GM21529 (cell line): Measurements from ENCODE around the gene PSMF1.
A peak's percentile ranks its signal among the peaks of the same experiment; 100 is the strongest.

Source experiments
- ATAC-seq: cut with Tn5 transposase; IDR thresholded peaks from one replicate; pipeline ENCODE4 v1.9.1; 2021; ENCODE audit not compliant: unreplicated experiment

Gene PSMF1, protein sequence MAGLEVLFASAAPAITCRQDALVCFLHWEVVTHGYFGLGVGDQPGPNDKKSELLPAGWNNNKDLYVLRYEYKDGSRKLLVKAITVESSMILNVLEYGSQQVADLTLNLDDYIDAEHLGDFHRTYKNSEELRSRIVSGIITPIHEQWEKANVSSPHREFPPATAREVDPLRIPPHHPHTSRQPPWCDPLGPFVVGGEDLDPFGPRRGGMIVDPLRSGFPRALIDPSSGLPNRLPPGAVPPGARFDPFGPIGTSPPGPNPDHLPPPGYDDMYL

DNA sequence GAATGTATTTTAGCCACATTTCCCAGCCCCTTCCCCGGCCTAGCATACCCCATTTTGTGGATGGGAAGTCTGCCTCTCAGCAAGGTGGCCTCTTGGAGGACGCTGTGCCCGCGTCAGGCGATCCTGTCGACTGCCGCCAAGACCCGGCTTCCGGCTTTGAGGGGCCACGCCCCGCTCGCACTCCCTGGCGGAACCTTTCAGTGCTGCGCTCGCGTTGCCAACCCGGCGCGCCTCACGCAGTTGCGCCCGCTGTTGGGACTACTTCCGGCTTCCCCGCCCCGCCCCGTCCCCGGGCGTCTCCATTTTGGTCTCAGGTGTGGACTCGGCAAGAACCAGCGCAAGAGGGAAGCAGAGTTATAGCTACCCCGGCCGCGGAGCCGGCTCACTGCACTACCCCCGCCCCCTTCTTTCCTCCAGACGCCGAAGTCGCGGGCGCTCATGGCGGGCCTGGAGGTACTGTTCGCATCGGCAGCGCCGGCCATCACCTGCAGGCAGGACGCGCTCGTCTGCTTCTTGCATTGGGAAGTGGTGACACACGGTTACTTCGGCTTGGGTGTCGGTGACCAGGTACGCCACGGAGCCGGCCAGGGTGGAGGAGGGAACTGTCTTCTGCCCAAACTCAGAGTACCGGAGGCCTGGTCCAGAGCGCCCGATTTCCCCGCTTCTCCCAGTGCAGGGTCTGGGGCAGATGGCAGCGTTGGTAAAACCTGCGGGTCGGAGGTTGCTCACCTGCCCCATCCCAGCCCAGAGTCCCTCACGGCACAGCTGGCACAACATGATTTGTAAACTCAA, at the start of gene PSMF1:
TSS of gene PSMF1 (plus strand) at position 267 of the 792 bp plus-strand sequence. CDS start at position 439, 172 bp downstream.
- ATAC-seq: peak; percentile 96

DNA sequence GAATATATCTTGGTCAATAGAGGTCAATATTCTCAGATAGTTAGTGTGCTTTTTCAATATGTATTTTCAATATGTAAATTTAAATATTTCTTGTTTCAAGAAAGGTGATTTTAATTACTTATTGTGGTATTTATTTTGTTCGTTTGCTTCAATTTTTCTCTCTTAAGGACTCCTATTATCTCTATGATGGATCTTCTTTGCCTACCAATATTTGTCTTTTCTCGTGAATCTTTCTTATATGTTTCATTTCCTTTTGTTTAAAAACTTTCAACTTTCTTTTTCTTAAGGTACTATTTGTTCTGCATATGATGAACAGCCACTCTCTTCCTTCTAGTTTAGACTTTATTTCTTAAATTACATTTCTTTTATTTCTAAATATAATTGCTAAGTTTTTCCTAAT, 46.1 kb upstream of the PSMF1 start:
- ATAC-seq: no peak

DNA sequence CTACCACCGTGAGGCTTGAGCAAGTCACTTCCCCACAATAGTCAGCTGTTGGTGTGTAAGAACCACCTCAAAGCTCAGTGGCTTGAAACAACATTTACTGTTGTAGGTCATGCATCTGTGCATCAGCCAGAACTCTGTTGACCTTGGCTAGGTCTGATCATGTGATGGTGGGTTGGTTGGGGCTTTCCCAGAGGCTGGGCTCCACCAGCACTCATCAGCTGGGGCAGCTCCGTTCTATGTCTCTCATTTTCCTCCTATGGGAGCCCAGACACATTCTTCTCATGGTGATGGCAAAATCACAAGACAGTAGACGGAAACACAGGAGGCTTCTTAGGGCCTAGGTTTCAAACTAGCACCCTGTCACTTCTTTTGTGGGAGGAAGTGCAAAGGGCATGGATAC, 42.8 kb upstream of the PSMF1 start:
- ATAC-seq: no peak

DNA sequence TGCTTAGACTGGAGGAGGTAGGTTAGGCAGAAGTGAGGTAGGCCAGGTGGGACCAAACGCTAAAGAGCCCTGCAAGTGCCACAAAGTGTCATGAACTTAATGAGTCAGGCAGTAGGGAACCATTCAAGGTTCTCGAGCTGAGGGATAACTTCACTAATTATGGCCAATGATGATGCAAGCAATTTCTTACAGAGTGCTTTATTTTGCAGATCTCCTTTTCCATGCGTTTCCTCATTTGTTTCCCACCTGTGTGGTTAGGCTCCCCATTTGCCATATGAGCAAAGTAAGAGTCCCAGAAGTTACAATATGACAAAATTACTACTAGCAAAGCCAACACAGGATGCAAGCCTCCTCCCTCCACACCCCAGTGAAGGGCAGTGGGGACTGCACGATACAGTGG, 36.5 kb upstream of the PSMF1 start:
- no peak for ATAC-seq

DNA sequence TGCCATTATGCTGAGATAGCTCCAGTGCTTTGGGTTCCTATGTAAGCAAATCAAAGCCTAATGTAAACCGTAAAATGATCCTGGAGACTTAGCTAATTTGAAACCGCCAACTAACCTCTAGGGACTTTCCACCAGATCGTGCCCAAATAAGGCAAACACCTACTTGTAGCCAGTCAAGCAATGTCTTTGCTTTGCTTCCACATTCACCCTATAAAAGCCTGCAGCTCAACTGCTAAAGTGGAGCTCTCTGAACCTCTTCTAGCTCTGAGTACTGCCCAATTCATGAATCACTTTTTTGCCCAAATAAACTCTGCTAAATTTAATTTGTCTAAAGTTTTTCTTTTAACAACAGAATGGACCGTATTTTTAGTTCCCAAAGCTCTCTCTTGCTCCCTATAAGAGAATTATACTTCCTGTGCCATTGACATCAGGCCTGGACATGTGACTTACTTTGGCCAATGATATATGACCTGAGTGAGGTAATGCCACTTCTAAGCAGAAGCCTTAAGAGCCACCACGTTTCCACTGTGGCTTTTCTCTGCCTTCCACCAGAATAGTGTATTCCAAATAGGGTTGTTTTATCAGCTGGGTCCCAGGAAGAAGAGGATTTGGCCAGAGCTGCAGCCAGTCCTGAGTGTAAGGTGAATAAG, 34.8 kb upstream of the PSMF1 start:
- no peak for ATAC-seq

DNA sequence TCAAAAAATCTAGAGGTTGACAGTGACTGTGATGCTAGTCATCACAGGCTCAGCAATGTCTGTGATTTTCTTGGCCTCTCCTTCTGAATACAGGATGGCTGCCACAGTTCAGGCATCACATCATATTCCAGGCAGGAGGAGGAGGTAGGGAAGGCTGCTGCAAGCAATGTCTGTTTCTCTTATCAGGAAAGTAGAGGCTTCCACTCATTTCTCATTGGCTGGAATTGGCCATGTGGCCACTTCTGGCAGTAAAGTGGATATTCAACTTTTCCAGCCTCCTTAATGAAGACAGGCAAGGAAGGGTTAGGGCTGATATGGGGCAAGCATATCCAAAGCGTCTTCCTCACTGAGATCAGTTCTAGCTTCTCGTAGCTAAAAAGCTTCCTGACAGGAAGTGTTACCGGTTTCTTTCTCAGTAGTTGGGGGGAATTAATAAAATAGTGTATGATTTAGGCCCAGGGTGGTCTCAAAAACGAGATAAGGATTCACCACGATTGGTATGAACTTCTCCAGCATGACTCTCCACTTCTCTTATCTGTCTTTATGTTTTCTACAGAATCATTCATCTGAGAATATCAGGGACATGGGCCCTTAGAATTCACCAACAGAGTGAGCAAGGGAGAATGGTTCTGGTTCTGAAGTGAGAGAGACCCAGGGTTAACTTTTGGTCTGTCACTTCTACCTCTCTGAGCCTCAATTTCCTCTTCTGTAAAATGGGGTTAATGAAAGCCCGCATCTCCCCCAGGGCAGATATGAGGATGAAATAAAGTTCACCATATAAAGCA, 32.7 kb upstream of the PSMF1 start:
- no peak for ATAC-seq

DNA sequence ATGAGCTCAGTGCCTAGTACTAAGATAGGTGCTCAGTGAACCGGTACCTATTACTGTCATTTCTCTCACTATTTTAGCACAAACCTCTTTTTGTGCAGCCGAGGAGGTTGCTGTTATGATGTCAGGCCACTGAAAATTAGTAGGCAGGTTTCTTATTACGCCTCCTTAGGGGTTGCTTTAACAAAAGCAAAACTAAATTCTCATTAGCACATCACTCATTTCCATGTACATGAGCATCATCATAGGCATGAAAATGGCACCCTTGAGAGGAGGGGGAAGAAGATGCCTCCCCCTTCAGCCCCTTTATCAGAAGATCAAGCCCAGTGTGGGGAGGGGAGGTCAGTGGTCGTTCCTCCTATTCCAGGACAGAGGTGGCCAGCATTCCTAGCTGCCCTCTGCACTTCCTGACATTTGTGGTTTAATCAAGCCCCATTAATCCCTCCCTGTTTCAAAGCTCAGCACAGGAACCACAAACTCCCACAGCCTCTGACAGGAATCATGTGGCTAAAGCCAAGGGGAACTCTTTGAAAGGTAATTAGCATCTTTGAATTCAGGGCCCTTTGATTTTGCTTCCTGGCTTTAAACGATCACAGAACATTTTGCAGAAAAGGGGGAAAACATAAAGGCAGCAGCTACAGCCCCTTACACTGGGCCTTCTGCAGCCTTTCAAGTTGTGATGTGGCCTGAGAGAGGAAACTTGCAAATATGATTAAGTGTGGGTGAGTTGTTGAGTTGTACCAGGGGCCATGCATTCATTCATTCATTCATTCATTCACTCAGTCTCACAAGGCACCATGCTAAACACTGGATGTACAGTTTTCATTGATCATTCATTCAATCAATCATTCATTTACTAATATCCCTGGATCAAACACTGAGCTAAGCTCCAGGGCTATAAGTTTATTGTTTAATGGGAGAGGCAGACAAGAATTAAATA, 31.9 kb upstream of the PSMF1 start:
- no peak for ATAC-seq

DNA sequence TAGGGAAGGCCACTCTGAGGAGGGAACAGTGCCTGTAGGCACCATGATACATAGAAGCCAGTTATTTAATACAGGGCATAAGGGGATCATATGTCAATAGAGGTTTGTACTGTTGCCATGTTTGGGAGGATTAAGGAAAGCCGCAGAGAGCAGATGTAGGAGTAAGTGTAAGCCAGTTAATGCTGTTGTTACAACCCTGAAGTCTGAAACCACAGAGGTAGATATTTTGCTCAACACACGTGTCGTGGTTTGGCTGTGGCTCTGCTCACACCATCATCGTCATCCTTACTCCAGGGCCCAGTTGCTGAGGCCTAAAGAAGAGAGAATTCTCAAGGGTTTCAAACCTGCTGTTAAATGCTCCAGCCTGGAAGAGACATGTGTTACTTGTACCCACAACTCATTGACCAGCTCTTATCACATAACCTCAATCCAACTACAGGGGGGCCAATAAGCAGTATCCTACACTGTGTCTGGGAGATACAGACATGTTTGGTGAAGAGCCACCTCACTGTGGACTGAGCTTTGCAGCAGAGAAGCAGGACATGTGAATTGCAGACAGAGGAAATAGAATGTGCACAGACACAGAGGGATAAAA, 31.0 kb upstream of the PSMF1 start:
- ATAC-seq: no peak

DNA sequence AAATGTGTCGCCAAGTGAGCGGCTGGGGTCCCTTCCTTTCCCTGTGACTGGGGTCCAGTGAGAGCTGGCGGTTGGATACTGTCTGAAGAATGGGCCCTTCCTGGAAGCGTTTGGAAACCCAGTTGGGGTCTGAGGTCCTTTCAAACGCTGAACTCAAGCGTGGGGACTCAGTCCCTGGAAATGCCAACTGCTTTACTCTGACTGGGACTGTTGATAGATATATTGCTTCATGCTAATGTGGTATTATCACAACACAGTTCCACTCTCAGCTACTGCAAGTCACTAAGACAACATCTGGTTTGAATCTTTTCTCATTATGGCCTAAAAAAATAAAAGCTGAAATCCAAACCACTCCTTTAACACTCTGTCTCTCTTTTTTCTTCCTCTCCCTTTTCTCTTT, 23.7 kb upstream of the PSMF1 start:
- no peak for ATAC-seq

DNA sequence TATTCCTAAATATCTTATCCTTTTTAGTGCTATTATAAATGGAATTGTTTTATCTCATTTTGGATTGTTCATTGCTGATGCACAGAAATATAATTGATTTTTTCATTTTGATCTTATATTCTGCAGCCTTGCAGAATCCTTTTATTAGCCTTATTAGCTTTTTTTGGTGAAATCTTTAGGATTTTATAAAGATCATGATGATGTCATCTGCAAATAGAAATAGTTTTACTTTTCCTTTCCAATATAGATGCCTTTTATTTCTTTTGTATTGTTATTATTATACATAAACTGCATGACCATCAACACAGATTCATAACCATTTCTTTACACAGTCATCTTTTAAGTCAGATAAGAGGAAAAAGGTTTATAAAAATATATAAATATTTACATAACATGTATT, 16.9 kb upstream of the PSMF1 start:
- no peak for ATAC-seq

DNA sequence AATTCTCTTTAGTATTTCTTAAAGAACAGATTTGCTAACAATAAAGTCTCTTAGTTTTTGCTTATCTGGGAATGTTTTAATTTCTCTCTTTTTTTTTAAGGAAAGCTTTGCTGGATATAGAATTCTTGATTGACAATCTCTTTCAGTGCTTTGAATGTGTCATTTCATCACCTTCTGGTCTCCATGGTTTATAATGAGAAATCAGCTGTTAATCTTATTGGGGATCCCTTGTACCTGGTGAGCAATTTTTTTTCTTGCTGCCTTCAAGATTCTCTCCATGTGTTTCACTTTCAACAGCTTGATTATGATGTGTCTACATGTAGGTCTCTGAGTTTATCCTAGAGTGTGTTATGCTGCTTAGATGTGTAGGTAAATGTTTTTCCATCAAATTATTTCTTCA, 16.4 kb upstream of the PSMF1 start:
- no peak for ATAC-seq

DNA sequence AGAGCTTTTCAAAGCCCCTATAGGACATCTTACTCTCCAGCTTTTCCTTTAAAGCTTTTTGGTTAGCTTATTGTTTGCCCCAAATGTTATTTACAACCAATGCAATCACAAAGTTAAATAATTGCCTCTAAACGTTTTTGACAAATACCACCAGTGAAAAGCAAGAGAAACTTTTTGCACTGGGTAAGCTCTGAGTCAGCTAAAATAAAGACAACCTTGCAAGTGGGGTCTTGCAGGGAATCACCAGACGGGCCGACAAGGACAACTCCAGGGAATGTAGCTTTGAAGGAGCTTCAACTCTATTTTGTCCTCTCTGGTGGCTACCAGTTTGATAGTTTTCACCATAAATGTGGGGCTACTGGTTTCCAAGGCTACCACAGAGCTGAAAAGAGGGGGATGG, 14.7 kb upstream of the PSMF1 start:
- no peak for ATAC-seq

DNA sequence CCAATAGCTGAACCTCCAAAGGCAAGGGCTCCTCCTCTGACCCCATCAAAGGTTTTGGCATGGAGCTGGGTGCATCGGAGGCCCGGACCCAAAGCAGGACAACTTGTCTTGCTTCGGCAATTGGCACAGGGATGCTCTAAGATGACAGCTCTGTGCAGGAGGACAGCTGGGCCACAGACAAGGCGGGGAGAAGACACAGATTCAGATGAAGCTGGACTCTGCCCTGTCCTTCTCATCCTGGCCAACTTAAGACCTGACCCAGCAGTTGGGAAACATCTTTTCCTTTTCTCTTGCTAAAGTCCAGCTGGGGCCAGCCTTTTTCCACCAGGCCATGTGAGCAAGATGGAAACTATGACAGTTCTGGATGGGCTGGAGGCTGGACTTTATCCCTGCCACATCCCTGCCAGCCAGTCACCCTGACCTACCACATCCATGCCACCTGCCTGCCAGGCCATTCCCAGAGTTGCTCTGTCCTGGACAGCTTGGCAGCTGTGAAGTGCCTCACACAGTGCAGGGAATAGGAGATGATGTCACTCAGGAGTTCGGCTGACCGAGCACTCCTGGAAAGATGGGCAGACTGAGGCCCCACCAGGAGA, 12.7 kb upstream of the PSMF1 start:
- no peak for ATAC-seq

DNA sequence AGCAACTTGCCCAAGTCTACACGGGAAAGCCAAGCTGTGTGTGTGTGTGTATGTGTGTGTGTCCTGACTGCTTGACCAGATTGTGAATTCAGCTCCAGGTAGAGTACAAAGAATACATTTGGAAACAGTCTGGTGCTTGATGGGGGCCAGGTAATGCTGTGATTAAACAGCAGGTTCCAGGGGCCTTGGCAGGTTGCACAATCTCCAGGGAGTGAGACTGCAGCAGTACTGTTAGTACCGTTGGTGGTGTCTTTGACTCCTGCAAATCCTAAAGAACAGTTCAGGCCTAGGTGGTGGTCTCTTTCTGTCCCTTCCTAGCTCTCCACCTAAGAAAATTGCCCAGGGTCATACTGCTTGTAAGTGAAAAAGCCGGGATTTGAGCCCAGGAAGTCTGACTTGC, 11.2 kb upstream of the PSMF1 start:
- no peak for ATAC-seq

DNA sequence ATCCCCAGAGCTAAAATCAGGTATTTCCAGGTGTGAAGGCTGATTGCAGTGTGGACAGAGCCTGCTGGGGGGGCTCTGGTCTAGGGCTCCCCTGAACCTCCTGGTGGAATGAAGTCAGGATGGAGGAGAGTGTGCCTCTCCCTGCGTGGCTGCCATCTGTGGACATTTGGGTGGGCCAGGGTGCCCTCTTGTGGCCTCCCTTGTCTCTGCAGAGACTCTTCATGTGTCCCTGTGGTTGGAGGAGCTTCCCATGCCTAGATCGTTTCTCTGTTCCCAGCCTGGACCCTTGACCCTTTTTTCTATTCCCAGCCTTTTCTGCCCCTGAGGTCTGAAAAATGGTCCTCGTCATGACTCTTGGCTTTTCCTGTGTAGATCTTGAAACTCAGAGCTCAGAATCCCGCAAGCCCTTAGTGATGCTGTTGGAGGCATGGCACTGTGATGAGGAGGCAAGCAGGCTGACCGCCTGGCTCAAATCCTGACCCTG, 9.9 kb upstream of the PSMF1 start:
- no peak for ATAC-seq

DNA sequence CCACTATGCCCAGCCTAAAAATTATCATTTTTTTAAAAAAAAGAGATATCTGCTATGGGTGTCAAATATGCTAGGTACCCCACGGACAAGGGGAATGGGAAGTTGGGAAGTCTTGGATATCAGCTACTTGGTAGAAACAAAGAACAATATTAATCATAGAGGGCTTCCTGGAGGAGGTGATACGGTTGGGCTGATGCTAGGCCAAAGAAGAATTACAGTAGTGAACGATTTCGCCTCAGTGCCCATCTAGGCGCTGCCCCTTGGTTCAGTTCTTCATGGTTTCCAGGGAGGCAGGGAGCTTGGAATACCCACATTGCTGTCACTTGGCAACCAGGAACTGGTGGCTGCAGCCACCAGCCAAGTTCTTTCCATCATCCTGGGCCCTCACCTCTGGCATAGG, 5.5 kb upstream of the PSMF1 start:
- no peak for ATAC-seq

DNA sequence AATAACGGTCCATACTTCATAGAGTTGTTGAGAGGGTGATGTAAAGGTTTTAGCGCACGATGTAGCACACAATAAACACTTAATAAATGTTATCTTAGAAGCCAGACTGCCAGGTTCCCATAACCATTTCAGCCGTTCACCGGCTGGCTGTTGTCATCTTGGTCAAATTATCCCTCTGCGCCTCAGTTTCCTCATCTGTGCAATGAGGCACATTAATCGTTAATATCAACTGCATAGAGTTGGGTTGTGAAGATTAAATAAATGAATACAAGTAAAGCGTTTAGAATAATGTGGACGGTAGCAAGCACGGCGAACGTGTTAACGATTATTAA, 432 bp upstream of the PSMF1 start:
- no peak for ATAC-seq

DNA sequence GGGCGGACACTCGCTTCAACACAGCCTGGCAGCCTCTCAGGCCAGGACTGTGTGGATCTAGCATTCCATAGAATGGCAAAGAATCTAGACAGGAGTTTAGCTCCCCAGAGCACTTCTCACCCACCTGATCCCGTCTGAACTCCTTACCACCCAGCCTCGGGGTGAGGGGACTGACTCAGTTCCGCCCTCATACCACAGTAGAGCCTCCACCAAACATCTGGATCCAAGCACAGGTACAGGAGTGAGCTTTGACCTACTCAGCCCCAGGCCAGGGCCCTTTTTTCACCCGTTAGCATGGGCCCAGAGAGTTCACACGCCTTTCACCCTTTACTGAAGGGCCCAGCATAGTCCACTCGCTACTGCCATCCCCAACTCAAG, 715 bp downstream of the PSMF1 start:
- no peak for ATAC-seq

DNA sequence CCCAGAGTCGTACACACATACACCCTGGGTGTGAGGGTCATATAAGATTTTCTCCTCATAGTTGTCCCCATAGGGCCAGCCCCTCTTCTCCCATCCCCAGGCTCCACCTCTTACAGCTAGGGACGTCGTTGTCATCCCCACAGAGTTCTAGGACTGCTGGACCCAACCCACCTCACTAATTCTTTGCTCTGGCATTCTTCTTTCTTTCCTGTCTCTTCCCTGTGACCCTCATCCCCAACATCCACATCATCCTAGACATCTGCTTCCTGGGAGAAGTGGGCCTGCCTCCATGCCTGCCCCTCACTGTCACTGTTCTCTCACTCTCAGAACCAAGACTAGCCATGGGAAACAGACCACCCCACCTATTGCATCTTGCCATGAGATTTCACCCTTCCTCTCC, 1.1 kb downstream of the PSMF1 start:
- ATAC-seq: no peak

DNA sequence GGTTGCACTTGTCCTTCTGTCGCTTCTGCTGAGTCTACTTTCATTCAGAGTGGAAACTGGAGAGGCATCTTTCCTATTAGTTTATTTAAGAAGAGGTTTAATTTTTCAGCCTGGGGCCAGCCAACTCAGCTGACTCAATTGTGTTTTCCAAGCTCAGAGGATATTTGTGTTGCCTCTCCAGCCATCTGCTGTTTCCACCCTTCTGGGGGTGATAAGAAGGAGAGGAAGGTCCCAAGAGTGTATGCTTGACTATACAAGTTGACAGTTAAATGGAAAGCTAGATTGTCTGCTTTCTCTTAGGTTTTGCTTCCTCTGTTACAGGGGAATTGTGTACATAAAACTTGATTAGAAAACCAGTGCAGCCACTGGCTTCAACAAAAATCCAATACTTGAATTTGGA, 3.0 kb downstream of the PSMF1 start:
- no peak for ATAC-seq
